ENCODE data around the gene RELT.

The RELT gene

GRCh38 chr11:73412308-73412707 is 36.1 kb downstream of the RELT start:
- peaks cover 5 to 53% of the 10 kb centered on the region in 2 donors for H3K36me3 ChIP-seq (ENCODE audit: control insufficient read depth in 1 of 2, insufficient read depth in 2 of 2, low read length in 2 of 2)
- H3K4me1 ChIP-seq (ENCODE audit: control insufficient read depth in 1 of 2, insufficient read depth in 2 of 2, low read length in 2 of 2): peaks cover 0 to 14% of the 10 kb centered on the region in 2 donors
- no peaks in the 10 kb centered on the region for H3K9me3 ChIP-seq (ENCODE audit: control insufficient read depth in 1 of 2, low read length in 2 of 2)
- no peak overlapping the region for H3K27ac ChIP-seq (ENCODE audit: low read length)
- H3K27me3 ChIP-seq (ENCODE audit: low read depth, low read length): no peaks in the 10 kb centered on the region
- H3K4me3 ChIP-seq (ENCODE audit: low read depth in 1 of 2, low read length in 2 of 2): no peak overlapping the region

DNA sequence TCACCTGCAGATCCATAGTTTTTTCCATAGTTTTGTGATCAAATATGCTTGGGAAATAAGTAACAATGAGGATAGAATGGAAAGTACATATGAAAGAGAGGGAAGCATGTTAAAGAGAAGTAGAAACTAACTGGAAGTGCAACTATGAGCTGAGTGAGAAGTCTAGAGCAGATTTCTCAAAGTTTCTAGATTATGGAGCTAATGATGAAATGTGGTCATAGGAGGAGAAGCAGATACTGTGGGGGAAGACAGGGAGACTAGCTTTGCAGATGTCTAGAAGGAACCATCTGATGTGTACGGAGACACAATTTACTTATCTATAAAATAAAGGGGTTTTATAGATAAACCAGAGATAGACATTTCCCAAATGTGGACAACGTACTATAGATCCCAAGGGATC is 37.1 kb downstream of the RELT start:
- H3K9me3 ChIP-seq (ENCODE audit: control insufficient read depth in 1 of 2, low read length in 2 of 2): no peaks in the 10 kb centered on the region
- peaks cover 5 to 54% of the 10 kb centered on the region in 2 donors for H3K36me3 ChIP-seq (ENCODE audit: control insufficient read depth in 1 of 2, insufficient read depth in 2 of 2, low read length in 2 of 2)
- H3K27me3 ChIP-seq (ENCODE audit: low read depth, low read length): no peaks in the 10 kb centered on the region
- H3K4me3 ChIP-seq (ENCODE audit: low read depth in 1 of 2, low read length in 2 of 2): no peak overlapping the region
- no peak overlapping the region for H3K27ac ChIP-seq (ENCODE audit: low read length)
- peaks cover 0 to 14% of the 10 kb centered on the region in 2 donors for H3K4me1 ChIP-seq (ENCODE audit: control insufficient read depth in 1 of 2, insufficient read depth in 2 of 2, low read length in 2 of 2)

GRCh38 chr11:73414977-73415651 is 38.9 kb downstream of the RELT start:
- Histone ChIP-seq H3K9me3 (ENCODE audit: control insufficient read depth in 1 of 2, low read length in 2 of 2) (no peaks in the 10 kb centered on the region), H3K36me3 (ENCODE audit: control insufficient read depth in 1 of 2, insufficient read depth in 2 of 2, low read length in 2 of 2) (peaks cover 0 to 49% of the 10 kb centered on the region in 2 donors), H3K4me3 (ENCODE audit: low read depth in 1 of 2, low read length in 2 of 2) (no peak overlapping the region), H3K4me1 (ENCODE audit: control insufficient read depth in 1 of 2, insufficient read depth in 2 of 2, low read length in 2 of 2) (peaks cover 0 to 14% of the 10 kb centered on the region in 2 donors), H3K27me3 (ENCODE audit: low read depth, low read length) (no peaks in the 10 kb centered on the region), H3K27ac (ENCODE audit: low read length) (no peak overlapping the region)

DNA sequence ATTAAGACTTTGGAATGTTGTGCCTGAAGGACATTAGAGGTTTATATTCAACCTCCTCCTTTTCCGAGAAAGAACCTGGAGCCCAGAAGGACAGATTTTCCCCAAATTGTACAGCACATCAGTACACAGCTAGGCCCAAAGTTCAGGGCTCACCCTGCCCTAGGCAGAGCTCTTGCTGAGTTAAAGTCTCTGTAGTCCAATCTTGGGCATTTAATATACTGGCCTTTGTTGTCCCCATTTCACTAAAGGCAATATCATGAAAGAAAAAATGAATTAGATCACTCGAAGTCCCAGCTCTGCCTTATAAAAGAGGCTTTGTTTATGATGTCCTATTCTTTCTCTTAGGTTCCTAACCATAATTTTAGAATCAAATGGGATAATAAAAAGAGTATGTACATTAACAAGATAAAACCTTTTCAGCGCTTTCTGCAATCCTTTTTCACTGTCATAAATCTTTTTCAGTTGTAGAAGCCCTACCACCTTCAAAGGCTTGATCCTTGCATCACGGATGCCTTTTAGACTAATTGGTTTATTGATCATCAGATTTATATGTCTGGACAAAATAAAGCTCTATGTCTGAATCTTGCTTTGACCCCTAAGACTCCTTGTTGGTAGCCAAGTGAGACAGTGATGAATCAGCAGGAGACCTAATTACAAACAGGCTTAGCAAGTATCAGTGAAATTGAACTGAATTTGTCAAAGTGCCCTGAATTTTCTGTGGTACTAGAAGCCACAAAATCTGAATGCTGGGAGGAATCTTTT is 39.8 kb downstream of the RELT start:
- Histone ChIP-seq H3K4me1 (ENCODE audit: control insufficient read depth in 1 of 2, insufficient read depth in 2 of 2, low read length in 2 of 2) (peaks cover 0 to 14% of the 10 kb centered on the region in 2 donors), H3K27ac (ENCODE audit: low read length) (no peak overlapping the region), H3K9me3 (ENCODE audit: control insufficient read depth in 1 of 2, low read length in 2 of 2) (no peaks in the 10 kb centered on the region), H3K4me3 (ENCODE audit: low read depth in 1 of 2, low read length in 2 of 2) (no peak overlapping the region), H3K36me3 (ENCODE audit: control insufficient read depth in 1 of 2, insufficient read depth in 2 of 2, low read length in 2 of 2) (peaks cover 0 to 45% of the 10 kb centered on the region in 2 donors), H3K27me3 (ENCODE audit: low read depth, low read length) (no peaks in the 10 kb centered on the region)

DNA sequence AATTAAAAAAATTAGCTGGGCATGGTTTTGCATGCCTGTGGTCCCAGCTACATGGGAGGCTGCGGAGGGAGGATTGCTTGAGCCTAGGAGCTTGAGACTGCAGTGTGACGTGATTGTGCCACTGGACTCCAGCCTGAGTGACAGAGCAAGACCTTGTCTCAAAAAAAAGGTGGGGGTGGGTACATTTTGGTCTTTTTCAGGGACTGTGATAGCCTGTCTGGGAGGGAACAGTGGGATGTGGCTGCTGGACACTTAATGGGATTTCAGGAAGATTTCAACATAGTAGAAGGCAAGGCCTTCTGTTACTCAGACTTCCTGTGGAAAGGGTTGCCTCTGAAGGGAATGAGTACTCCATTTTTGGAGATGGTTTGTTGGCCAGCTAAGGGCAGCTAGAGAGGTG is 40.6 kb downstream of the RELT start:
- Histone ChIP-seq H3K4me3 (ENCODE audit: low read depth in 1 of 2, low read length in 2 of 2) (no peak overlapping the region), H3K27ac (ENCODE audit: low read length) (no peak overlapping the region), H3K36me3 (ENCODE audit: control insufficient read depth in 1 of 2, insufficient read depth in 2 of 2, low read length in 2 of 2) (peaks cover 0 to 39% of the 10 kb centered on the region in 2 donors), H3K9me3 (ENCODE audit: control insufficient read depth in 1 of 2, low read length in 2 of 2) (no peaks in the 10 kb centered on the region), H3K4me1 (ENCODE audit: control insufficient read depth in 1 of 2, insufficient read depth in 2 of 2, low read length in 2 of 2) (peaks cover 0 to 14% of the 10 kb centered on the region in 2 donors), H3K27me3 (ENCODE audit: low read depth, low read length) (no peaks in the 10 kb centered on the region)

DNA sequence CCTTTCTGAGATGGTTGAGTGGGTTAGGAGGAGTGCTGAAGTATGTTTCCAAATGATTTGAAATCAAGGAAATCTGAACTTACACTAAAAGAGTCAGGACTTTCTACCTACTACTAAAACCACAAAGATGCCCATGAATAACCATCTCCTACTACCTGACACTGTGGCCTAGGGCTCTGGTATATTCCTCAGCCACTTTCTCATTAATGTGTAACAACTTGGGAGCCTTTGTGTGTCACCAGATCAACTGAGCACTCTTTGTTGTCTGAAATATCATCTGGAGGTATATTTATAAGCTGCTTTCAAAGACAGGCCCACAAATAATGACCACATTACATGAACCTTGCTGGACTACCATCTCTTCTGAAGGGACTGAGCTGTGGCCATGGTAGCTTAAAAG is 43.9 kb downstream of the RELT start:
- H3K27me3 ChIP-seq (ENCODE audit: low read depth, low read length): no peaks in the 10 kb centered on the region
- peaks cover 0 to 3% of the 10 kb centered on the region in 2 donors for H3K4me1 ChIP-seq (ENCODE audit: control insufficient read depth in 1 of 2, insufficient read depth in 2 of 2, low read length in 2 of 2)
- no peak overlapping the region for H3K4me3 ChIP-seq (ENCODE audit: low read depth in 1 of 2, low read length in 2 of 2)
- no peaks in the 10 kb centered on the region for H3K9me3 ChIP-seq (ENCODE audit: control insufficient read depth in 1 of 2, low read length in 2 of 2)
- H3K36me3 ChIP-seq (ENCODE audit: control insufficient read depth in 1 of 2, insufficient read depth in 2 of 2, low read length in 2 of 2): peaks cover 0 to 21% of the 10 kb centered on the region in 2 donors
- no peak overlapping the region for H3K27ac ChIP-seq (ENCODE audit: low read length)

- Histone ChIP-seq H3K9me3 (ENCODE audit: control insufficient read depth in 1 of 2, low read length in 2 of 2) (no peaks in the 10 kb centered on the region), H3K27me3 (ENCODE audit: low read depth, low read length) (no peaks in the 10 kb centered on the region), H3K36me3 (ENCODE audit: control insufficient read depth in 1 of 2, insufficient read depth in 2 of 2, low read length in 2 of 2) (peaks cover 0 to 8% of the 10 kb centered on the region in 2 donors), H3K27ac (ENCODE audit: low read length) (no peak overlapping the region), H3K4me3 (ENCODE audit: low read depth in 1 of 2, low read length in 2 of 2) (no peak overlapping the region), H3K4me1 (ENCODE audit: control insufficient read depth in 1 of 2, insufficient read depth in 2 of 2, low read length in 2 of 2) (peaks cover 0 to 8% of the 10 kb centered on the region in 2 donors)
These were observed 46.7 kb downstream of the RELT start for GRCh38 chr11:73422886-73423285.

- Histone ChIP-seq H3K27ac (ENCODE audit: low read length) (no peak overlapping the region), H3K36me3 (ENCODE audit: control insufficient read depth in 1 of 2, insufficient read depth in 2 of 2, low read length in 2 of 2) (peaks cover 0 to 3% of the 10 kb centered on the region in 2 donors), H3K4me1 (ENCODE audit: control insufficient read depth in 1 of 2, insufficient read depth in 2 of 2, low read length in 2 of 2) (peaks cover 0 to 8% of the 10 kb centered on the region in 2 donors), H3K9me3 (ENCODE audit: control insufficient read depth in 1 of 2, low read length in 2 of 2) (no peaks in the 10 kb centered on the region), H3K4me3 (ENCODE audit: low read depth in 1 of 2, low read length in 2 of 2) (no peak overlapping the region), H3K27me3 (ENCODE audit: low read depth, low read length) (no peaks in the 10 kb centered on the region)
These were observed 47.3 kb downstream of the RELT start for GRCh38 chr11:73423506-73423905.

GRCh38 chr11:73425108-73425507 is 48.9 kb downstream of the RELT start:
- Histone ChIP-seq H3K4me3 (ENCODE audit: low read depth in 1 of 2, low read length in 2 of 2) (no peak overlapping the region), H3K9me3 (ENCODE audit: control insufficient read depth in 1 of 2, low read length in 2 of 2) (no peaks in the 10 kb centered on the region), H3K36me3 (ENCODE audit: control insufficient read depth in 1 of 2, insufficient read depth in 2 of 2, low read length in 2 of 2) (peaks cover 0 to 5% of the 10 kb centered on the region in 2 donors), H3K4me1 (ENCODE audit: control insufficient read depth in 1 of 2, insufficient read depth in 2 of 2, low read length in 2 of 2) (peaks cover 0 to 8% of the 10 kb centered on the region in 2 donors), H3K27ac (ENCODE audit: low read length) (no peak overlapping the region), H3K27me3 (ENCODE audit: low read depth, low read length) (no peaks in the 10 kb centered on the region)

DNA sequence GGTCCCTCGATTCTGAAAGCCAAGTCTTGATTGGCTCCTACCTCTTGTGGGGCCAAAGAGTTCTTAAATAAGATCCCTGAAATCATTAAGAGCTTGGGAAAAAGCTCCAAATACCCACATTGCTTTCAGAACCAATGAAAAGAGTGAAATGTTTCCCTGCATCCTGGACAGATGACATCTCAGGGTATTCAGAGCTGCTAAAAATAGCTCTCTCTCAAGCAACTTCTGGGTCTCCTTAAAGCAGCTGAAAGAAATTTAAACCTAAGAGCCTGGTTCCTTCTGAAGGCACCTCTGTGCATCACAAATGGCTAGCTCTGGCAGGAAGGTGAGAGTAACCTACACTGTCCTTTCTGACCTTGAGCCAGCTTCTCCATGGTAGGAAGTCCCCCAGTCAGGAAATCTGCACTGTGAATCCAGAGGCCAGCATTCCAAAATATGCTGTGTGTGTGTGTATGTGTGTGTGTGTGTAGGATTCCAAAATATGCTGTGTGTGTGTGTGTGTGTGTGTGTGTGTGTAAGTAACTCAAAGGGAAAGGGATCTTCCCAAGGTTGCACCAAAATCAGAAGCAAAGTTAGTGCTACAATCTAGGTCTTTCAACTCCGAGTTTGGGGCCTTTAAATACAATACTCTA is 50.1 kb downstream of the RELT start:
- Histone ChIP-seq H3K4me1 (ENCODE audit: control insufficient read depth in 1 of 2, insufficient read depth in 2 of 2, low read length in 2 of 2) (peaks cover 0 to 8% of the 10 kb centered on the region in 2 donors), H3K9me3 (ENCODE audit: control insufficient read depth in 1 of 2, low read length in 2 of 2) (no peaks in the 10 kb centered on the region), H3K4me3 (ENCODE audit: low read depth in 1 of 2, low read length in 2 of 2) (no peak overlapping the region), H3K27me3 (ENCODE audit: low read depth, low read length) (no peaks in the 10 kb centered on the region), H3K27ac (ENCODE audit: low read length) (no peak overlapping the region), H3K36me3 (ENCODE audit: control insufficient read depth in 1 of 2, insufficient read depth in 2 of 2, low read length in 2 of 2) (peaks cover 0 to 5% of the 10 kb centered on the region in 2 donors)

DNA sequence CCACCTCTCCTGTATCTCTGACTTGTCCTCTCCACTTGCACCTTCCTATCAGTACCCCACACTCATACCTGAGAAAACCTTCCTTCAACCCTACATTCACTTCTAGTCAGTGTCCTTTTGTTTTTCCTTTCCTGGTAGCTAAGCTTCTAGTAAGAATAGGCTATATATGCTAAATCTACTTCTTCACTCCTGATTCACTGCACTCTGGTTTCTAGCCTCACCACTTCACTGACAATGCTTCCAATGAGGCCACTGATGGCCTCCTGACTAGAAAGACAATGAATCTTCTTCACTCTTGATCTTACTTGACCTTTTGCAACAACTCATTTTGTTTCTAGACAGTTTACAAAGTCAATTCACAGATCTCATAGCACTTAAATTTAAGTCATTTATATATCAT is 52.0 kb downstream of the RELT start:
- Histone ChIP-seq H3K4me1 (ENCODE audit: control insufficient read depth in 1 of 2, insufficient read depth in 2 of 2, low read length in 2 of 2) (peaks cover 0 to 8% of the 10 kb centered on the region in 2 donors), H3K9me3 (ENCODE audit: control insufficient read depth in 1 of 2, low read length in 2 of 2) (no peaks in the 10 kb centered on the region), H3K36me3 (ENCODE audit: control insufficient read depth in 1 of 2, insufficient read depth in 2 of 2, low read length in 2 of 2) (peaks cover 0 to 5% of the 10 kb centered on the region in 2 donors), H3K27me3 (ENCODE audit: low read depth, low read length) (no peaks in the 10 kb centered on the region), H3K27ac (ENCODE audit: low read length) (no peak overlapping the region), H3K4me3 (ENCODE audit: low read depth in 1 of 2, low read length in 2 of 2) (no peak overlapping the region)
